Uterus (tissue), 2 donors: Measurements from ENCODE around the gene ALB.

Experiments
- POLR2A ChIP-seq, 2 donors: fragments of 450-650 bp; IDR thresholded peaks; one replicate each; pipeline ENCODE4 v1.6.1; 2016; ENCODE audit warnings: antibody characterized with exemption in 2 of 2, mild to moderate bottlenecking in 1 of 2, moderate library complexity in 1 of 2
- TF ChIP-seq, protein P1 (sequence below), 4 experiments: fragments of 200-600 bp in 2 of 4; fragments of 450-650 bp in 2 of 4; sonication (generic) in 2 of 4; IDR thresholded peaks; one replicate each; pipeline ENCODE4 v1.5.1; 2016 to 2019; ENCODE audit warnings: antibody characterized with exemption in 4 of 4, mild to moderate bottlenecking in 2 of 4, moderate library complexity in 1 of 4

DNA sequence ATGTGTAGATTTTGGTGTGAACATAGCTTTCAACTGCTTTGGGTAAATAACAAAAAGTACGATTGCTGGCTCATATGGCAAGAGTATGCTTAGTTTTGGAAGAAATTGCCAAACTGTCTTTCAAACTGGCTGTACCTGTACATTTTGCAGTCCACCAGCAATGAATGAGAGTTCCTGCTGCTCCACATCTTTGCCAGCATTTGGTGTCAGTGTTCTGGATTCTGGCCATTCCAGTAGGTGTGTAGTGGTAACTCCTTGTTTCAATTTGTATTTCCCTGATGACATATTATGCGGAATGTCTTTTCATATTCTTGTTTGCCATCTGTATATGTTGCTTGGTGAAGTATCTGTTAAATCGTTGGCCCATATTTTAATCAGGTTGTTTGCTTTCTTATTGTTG lies 20.6 kb upstream of the ALB start:
- TF ChIP-seq, protein P1, sequence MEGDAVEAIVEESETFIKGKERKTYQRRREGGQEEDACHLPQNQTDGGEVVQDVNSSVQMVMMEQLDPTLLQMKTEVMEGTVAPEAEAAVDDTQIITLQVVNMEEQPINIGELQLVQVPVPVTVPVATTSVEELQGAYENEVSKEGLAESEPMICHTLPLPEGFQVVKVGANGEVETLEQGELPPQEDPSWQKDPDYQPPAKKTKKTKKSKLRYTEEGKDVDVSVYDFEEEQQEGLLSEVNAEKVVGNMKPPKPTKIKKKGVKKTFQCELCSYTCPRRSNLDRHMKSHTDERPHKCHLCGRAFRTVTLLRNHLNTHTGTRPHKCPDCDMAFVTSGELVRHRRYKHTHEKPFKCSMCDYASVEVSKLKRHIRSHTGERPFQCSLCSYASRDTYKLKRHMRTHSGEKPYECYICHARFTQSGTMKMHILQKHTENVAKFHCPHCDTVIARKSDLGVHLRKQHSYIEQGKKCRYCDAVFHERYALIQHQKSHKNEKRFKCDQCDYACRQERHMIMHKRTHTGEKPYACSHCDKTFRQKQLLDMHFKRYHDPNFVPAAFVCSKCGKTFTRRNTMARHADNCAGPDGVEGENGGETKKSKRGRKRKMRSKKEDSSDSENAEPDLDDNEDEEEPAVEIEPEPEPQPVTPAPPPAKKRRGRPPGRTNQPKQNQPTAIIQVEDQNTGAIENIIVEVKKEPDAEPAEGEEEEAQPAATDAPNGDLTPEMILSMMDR (IDR thresholded peaks at IDR 0.05): no peak
- no peak for TF ChIP-seq POLR2A (IDR thresholded peaks at IDR 0.05)
